DOHH2 (cell line): ENCODE measurements around the gene METTL3.

ENCODE experiments used
- H3F3A ChIP-seq: fragments of 200-600 bp; sonication (generic), shearing (Covaris generic); 2 replicates; pipeline ENCODE4 v1.6.0; 2016; ENCODE audit warnings: antibody characterized with exemption, mild to moderate bottlenecking; ENCODE audit not compliant: control insufficient read depth, insufficient read depth
- H3K27ac ChIP-seq: fragments of 200-600 bp; sonication (generic); 2 replicates; pipeline ENCODE4 v1.5.1; 2014; ENCODE audit warnings: low read depth, mild to moderate bottlenecking, low read length, moderate library complexity
- H3K27me3 ChIP-seq: fragments of 200-600 bp; sonication (generic); 2 replicates; pipeline ENCODE4 v1.6.1; 2014; ENCODE audit warnings: mild to moderate bottlenecking, low read length, mixed read lengths; ENCODE audit not compliant: control insufficient read depth
- H3K36me3 ChIP-seq: fragments of 200-600 bp; sonication (generic); 2 replicates; pipeline ENCODE4 v1.6.1; 2014; ENCODE audit warnings: mild to moderate bottlenecking, low read length, moderate library complexity, mixed read lengths; ENCODE audit not compliant: control insufficient read depth
- H3K4me1 ChIP-seq: fragments of 200-600 bp; sonication (generic); 2 replicates; pipeline ENCODE4 v1.6.1; 2014; ENCODE audit warnings: mild to moderate bottlenecking, low read length, mixed read lengths; ENCODE audit not compliant: control insufficient read depth
- H3K4me2 ChIP-seq: fragments of 200-600 bp; sonication (generic); 2 replicates; pipeline ENCODE4 v1.6.0; 2014; ENCODE audit warnings: mild to moderate bottlenecking, low read length, moderate library complexity
- H3K4me3 ChIP-seq: fragments of 200-600 bp; sonication (generic); 2 replicates; pipeline ENCODE4 v1.5.1; 2014; ENCODE audit warnings: mild to moderate bottlenecking, low read length, mixed read lengths
- H3K79me2 ChIP-seq: fragments of 200-600 bp; sonication (generic); 2 replicates; pipeline ENCODE4 v1.6.1; 2014; ENCODE audit warnings: mild to moderate bottlenecking, low read length, mixed read lengths; ENCODE audit not compliant: control insufficient read depth
- H3K9me2 ChIP-seq: fragments of 200-600 bp; sonication (generic); replicated peaks from 2 replicates; pipeline ENCODE4 v1.6.1; 2014; ENCODE audit warnings: mild to moderate bottlenecking, low read length, mixed read lengths; ENCODE audit not compliant: control insufficient read depth
- H3K9me3 ChIP-seq: fragments of 200-600 bp; sonication (generic); 2 replicates; pipeline ENCODE4 v1.6.1; 2014; ENCODE audit warnings: antibody characterized with exemption, low read length, mixed read lengths; ENCODE audit not compliant: control insufficient read depth, insufficient read depth
- H4K20me1 ChIP-seq: fragments of 200-600 bp; sonication (generic); 2 replicates; pipeline ENCODE4 v1.6.0; 2014; ENCODE audit warnings: low read depth, mild to moderate bottlenecking, antibody characterized with exemption, low read length, moderate library complexity; ENCODE audit not compliant: control insufficient read depth, insufficient read depth
- CTCF ChIP-seq: fragments of 200-600 bp; sonication (generic); IDR thresholded peaks from one replicate; pipeline ENCODE4 v1.5.1; 2014; ENCODE audit warnings: antibody characterized with exemption, mild to moderate bottlenecking, low read depth, low read length; ENCODE audit not compliant: poor library complexity, severe bottlenecking
- EZH2phosphoT487 ChIP-seq: fragments of 200-600 bp; sonication (generic); IDR thresholded peaks from 2 replicates; pipeline ENCODE4 v1.6.1; 2017; ENCODE audit warnings: borderline replicate concordance, mild to moderate bottlenecking, antibody characterized with exemption, low read length, moderate library complexity, mixed read lengths

Gene METTL3

GRCh38 chr14:21510735-21511657, at the start of gene METTL3:
TSS of gene METTL3 (minus strand) at chr14:21511340. CDS start at chr14:21511223, 117 bp downstream.
- Histone ChIP-seq H3K79me2 (peaks cover 51% of the 10 kb centered on the region), H3K4me1 (peaks cover 21% of the 10 kb centered on the region)
- TF ChIP-seq CTCF = no peak
- no peak for TF ChIP-seq EZH2phosphoT487

GRCh38 chr14:21558703-21559170, 47.6 kb upstream of the METTL3 start:
- TF ChIP-seq EZH2phosphoT487 (no peak), CTCF (no peak)

More at GRCh38 chr14:21510735-21511657, at the start of gene METTL3:
- H4K20me1 ChIP-seq = no peaks in the 10 kb centered on the region
- H3K36me3 ChIP-seq = peaks cover 32% of the 10 kb centered on the region
- no peaks in the 10 kb centered on the region for H3K27me3 ChIP-seq
- H3K4me3 ChIP-seq = peak within 1 kb of the TSS; percentile 95
- H3K9me2 ChIP-seq = no peaks in the 10 kb centered on the region
- peak within 1 kb of the TSS; percentile 47 for H3K27ac ChIP-seq
- no peaks in the 10 kb centered on the region for H3K9me3 ChIP-seq
- H3K4me2 ChIP-seq = peak within 1 kb of the TSS; percentile 79
- H3F3A ChIP-seq = peaks cover 5% of the 10 kb centered on the region; the same call in 1 of the 2 replicates

DNA sequence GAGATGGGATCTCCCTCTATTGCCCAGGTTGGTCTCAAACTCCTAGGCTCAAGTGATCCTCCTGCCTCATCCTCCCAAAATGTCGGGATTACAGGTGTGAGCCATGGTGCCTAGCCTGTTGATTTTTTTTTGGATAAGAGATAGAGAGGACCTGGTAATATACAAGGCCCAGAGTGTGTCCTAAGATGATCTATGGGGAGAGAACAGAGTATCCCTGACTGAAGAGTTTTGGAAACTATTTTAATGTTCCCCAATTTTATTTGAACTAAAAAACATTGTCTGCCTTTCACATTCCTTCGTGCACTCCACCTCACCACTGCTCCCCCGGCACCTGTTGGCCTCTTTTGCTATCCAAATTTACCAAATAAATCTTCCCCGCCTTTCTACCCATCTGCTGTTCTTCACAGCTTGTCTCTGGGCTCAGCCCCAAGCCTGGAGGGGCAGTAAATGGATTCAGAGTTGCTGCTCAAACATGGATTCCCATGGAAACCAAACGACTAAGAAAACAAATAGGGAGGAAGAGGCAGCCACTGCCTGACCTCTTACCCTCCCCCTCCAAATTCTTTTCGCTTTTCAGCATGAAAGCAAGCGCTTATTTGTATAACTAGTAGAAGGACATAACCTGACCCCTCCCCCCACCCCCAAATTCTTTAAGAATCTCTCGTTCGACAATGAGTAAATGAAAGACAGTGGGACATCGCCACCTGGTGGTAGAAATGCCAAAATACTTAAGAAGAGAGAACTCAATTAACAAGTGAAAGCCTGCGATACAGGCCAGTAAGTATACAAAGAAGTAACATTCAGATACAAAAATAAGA, 46.2 kb upstream of the METTL3 start:
- Histone ChIP-seq H3K4me3 (peak overlapping the region; percentile 51), H4K20me1 (no peaks in the 10 kb centered on the region), H3K4me2 (peak overlapping the region; percentile 64), H3K27me3 (no peaks in the 10 kb centered on the region), H3K9me2 (no peaks in the 10 kb centered on the region), H3F3A (no peaks in the 10 kb centered on the region), H3K79me2 (no peaks in the 10 kb centered on the region), H3K4me1 (peaks cover 4% of the 10 kb centered on the region), H3K36me3 (no peaks in the 10 kb centered on the region), H3K27ac (no peak overlapping the region), H3K9me3 (no peaks in the 10 kb centered on the region)
- TF ChIP-seq CTCF = peak; percentile 80
- TF ChIP-seq EZH2phosphoT487 = no peak

More at GRCh38 chr14:21558703-21559170, 47.6 kb upstream of the METTL3 start:
- Histone ChIP-seq H4K20me1 (no peaks in the 10 kb centered on the region), H3K9me2 (no peaks in the 10 kb centered on the region), H3K4me3 (no peak overlapping the region), H3K27me3 (no peaks in the 10 kb centered on the region), H3K36me3 (no peaks in the 10 kb centered on the region), H3K4me2 (no peak overlapping the region), H3K9me3 (no peaks in the 10 kb centered on the region), H3K27ac (no peak overlapping the region), H3K79me2 (no peaks in the 10 kb centered on the region), H3K4me1 (peaks cover 4% of the 10 kb centered on the region), H3F3A (no peaks in the 10 kb centered on the region)
